GM18498 (cell line): Measurements from ENCODE around the gene GATA1.

Source experiments
- ATAC-seq: cut with Tn5 transposase; IDR thresholded peaks from one replicate; pipeline ENCODE4 v1.9.1; 2021; ENCODE audit warnings: mild to moderate bottlenecking, moderate library complexity; ENCODE audit not compliant: unreplicated experiment

The GATA1 gene

GRCh38 chrX:48786341-48786800 is at the start of gene GATA1:
TSS of gene GATA1 (plus strand) at chrX:48786590. CDS start at chrX:48791110, 4,520 bp downstream.
- ATAC-seq = no peak

DNA sequence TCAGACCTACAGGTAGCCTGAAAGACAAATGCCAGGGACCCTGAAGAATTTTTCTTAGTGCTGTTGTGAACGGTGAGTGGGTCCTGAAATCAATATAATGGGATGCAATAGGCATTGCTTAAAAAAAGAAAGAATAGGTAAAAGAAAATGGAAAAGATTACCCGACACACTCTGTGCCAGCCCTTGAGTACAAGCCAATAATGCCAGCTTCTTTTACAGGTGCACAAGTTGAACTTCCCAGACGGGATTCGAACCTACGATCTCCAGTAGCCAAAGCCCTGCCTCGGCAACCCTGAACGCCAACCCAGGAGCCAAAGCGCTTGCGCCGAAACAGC is 49.5 kb upstream of the GATA1 start:
- no peak for ATAC-seq

DNA sequence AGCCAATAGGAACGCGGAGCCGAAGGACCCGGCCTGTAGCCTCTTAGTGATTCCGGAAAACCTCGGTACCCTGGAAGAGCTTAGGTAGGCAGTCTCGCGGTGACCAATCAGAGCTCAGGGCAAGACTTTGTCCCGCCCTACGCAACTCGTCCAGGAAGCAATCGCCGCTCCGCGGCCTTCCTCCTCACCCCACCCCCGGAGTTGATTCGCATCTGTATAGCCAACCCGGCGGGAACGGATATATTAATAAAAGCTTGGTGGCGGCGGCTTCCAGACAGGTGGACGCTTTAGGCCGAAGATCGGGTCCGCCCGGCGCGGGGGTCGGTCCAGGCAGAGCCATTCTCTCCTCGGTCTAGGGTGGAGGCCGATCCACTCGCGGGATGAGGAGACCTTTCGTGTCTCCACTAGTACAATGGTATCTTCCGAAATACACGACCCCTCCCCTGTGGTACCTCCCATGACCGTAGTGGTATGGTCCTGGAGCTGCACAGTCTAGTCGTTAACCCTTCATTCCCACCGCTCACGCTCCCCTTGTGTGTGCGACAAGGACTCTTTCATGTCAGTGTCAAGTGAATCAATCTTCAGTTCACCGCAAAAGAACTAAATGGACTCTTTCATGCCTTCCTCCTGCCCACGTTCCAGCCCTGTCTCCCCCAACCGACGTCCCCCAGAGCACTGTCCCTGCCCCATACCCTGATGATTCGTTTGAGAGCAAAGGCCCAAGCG is 49.0 kb upstream of the GATA1 start:
- ATAC-seq = peak; percentile 98

GRCh38 chrX:48737940-48738339 is 48.5 kb upstream of the GATA1 start:
- ATAC-seq = no peak

DNA sequence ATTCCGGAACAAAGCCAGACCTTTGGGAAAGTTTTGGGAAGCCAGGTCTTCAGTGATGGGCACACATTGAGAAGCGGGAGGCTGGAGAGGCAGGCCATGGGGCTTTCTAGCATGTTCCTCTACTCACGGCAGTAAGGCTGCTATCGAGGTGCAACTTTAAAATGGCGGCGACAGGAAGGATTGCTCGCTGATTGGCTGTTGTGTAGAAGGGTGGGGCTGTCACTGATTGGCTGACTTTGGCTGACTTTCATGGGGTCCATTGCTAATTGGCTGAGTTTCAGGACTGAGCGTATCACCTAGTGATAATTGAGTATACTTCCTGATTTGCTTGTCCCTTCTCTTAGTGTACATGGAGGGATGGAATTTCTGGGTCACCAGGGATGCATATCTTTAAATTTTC is 44.6 kb upstream of the GATA1 start:
- ATAC-seq = no peak

- ATAC-seq = no peak
Observed at GRCh38 chrX:48745222-48745621, 41.2 kb upstream of the GATA1 start.

- ATAC-seq = no peak
Observed at GRCh38 chrX:48747415-48748016, 38.9 kb upstream of the GATA1 start.

DNA sequence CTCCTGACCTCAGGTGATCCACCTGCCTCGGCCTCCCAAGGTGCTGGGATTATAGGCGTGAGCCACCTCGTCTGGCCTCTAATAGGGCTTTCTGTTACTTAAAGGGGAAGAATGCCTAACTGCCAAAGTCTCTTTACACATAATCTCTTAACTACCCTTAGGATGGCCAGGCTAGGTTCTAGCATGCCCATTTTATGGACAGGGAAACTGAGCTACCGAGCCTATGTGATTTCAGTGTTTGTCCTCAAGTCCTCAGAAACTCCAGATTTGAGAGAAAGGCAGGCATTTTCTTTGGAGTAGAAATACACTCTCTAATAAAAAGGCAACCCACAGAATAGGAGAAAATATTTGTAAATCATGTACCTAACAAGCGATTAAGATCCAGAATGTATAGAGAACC is 37.2 kb upstream of the GATA1 start:
- ATAC-seq = no peak

DNA sequence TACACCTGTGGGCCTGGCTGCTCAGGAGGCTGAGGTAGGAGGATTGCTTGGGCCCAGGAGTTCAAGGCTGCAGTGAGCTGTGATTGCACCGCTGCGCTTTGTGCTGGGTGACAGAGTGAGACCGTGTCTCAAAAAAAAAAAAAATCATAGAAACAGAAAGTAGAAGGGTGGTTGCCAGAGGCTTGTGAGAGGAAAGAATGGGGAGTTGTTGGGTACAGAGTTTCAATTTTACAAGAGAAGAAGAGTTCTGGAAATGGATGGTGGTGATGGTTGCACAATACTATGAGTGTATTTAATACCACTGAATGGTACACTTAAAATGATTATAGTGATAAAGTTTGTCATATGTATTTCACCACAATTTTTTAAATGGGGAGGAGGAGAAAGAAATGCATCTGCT is 35.0 kb upstream of the GATA1 start:
- ATAC-seq = no peak

DNA sequence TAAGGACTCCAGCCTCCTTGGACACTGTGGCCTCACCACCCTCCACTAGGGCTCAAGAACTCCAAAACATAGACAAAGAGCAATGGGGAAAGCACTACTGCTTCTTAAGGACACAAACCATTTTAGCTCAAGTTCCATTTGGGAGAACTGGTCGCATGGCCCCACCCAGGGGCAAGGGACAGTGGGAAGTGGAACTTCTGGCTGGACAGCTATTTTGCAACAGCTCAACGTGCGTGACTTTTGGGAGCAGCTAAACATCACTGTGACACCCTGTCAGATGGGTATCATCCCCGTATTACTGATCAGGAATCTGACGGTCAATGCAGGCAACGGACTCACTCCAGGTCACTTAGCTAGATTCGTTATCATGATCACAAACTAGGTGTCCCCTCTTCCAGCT is 33.9 kb upstream of the GATA1 start:
- no peak for ATAC-seq

- ATAC-seq = no peak
Observed at GRCh38 chrX:48753708-48754228, 32.6 kb upstream of the GATA1 start.

GRCh38 chrX:48754238-48754637 is 32.2 kb upstream of the GATA1 start:
- no peak for ATAC-seq

GRCh38 chrX:48761674-48762471 is 24.5 kb upstream of the GATA1 start, which contains the start of gene GLOD5:
TSS of gene GLOD5 (plus strand) at chrX:48761747. CDS start at chrX:48761791, 44 bp downstream.
- ATAC-seq = no peak

GRCh38 chrX:48769230-48769629 is 17.2 kb upstream of the GATA1 start:
- no peak for ATAC-seq

GRCh38 chrX:48770296-48770695 is 16.1 kb upstream of the GATA1 start:
- no peak for ATAC-seq

GRCh38 chrX:48772602-48773001 is 13.8 kb upstream of the GATA1 start:
- no peak for ATAC-seq

DNA sequence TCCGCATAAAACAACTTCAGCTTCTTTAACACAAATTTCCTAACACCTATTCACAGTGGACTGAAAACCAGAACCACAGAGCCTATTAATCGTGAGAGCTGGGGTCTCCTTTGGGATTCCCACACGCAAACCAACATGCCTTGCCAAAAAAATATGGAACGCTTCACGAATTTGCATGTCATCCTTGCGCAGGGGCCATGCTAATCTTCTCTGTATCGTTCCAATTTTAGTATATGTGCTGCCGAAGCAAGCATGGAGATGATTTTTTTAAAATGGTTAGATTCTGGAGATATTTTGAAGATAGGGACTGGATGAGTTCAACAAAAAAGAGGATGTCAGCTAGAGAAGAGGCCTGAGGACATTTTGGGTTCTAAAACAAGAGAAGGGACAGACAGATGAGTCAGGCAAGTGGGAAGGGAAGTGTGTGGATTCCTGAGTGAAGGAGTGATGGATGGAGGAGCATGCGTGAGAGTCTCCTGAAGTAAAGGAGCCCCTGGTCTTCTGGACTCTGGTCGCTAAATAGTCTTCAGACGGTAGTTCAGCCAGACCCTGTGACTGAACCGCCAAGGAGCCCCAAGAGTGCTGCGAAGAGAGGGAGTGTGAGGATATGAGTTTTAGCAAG is 9.5 kb upstream of the GATA1 start:
- ATAC-seq = no peak

GRCh38 chrX:48779399-48779798 is 7.0 kb upstream of the GATA1 start:
- no peak for ATAC-seq

- no peak for ATAC-seq
Observed at GRCh38 chrX:48781705-48782104, 4.7 kb upstream of the GATA1 start.

GRCh38 chrX:48782216-48782615 is 4.2 kb upstream of the GATA1 start:
- ATAC-seq = no peak

- no peak for ATAC-seq
Observed at GRCh38 chrX:48782795-48783194, 3.6 kb upstream of the GATA1 start.
